Loucy (cell line): Measurements from ENCODE around the gene HS3ST4.

Source experiments
- H2AFZ ChIP-seq: fragments of 200-600 bp; sonication (generic); 2 replicates; pipeline ENCODE4 v1.6.0; 2016; ENCODE audit warnings: antibody characterized with exemption, mild to moderate bottlenecking, low read length, moderate library complexity
- H3F3A ChIP-seq: fragments of 200-600 bp; 2 replicates; pipeline ENCODE4 v1.6.0; 2016; ENCODE audit warnings: antibody characterized with exemption, low read depth, mild to moderate bottlenecking
- H3K27me3 ChIP-seq: fragments of 200-600 bp; sonication (generic); 2 replicates; pipeline ENCODE4 v1.6.1; 2014; ENCODE audit warnings: low read length, mild to moderate bottlenecking; ENCODE audit not compliant: insufficient read depth, poor library complexity, severe bottlenecking
- H3K36me3 ChIP-seq: fragments of 200-600 bp; sonication (generic); 2 replicates; pipeline ENCODE4 v1.6.1; 2016; ENCODE audit warnings: low read length; ENCODE audit not compliant: insufficient read depth
- H3K4me1 ChIP-seq: fragments of 200-600 bp; sonication (generic); 2 replicates; pipeline ENCODE4 v1.5.1; 2014; ENCODE audit warnings: low read length, mild to moderate bottlenecking; ENCODE audit not compliant: insufficient read depth, poor library complexity, severe bottlenecking
- H3K4me2 ChIP-seq: fragments of 200-600 bp; sonication (generic); 2 replicates; pipeline ENCODE4 v1.6.0; 2014; ENCODE audit warnings: antibody characterized with exemption, low read length, low read depth, mild to moderate bottlenecking; ENCODE audit not compliant: poor library complexity, severe bottlenecking
- H3K4me3 ChIP-seq: fragments of 200-600 bp; sonication (generic); 2 replicates; pipeline ENCODE4 v1.5.1; 2014; ENCODE audit warnings: low read length, mild to moderate bottlenecking, mixed read lengths; ENCODE audit not compliant: poor library complexity, severe bottlenecking
- H3K79me2 ChIP-seq: fragments of 200-600 bp; sonication (generic); 2 replicates; pipeline ENCODE4 v1.6.1; 2014; ENCODE audit warnings: low read length; ENCODE audit not compliant: insufficient read depth
- H3K9ac ChIP-seq: fragments of 200-600 bp; sonication (generic); 2 replicates; pipeline ENCODE4 v1.6.0; 2014; ENCODE audit warnings: mild to moderate bottlenecking, low read depth, low read length, moderate library complexity; ENCODE audit not compliant: poor library complexity, severe bottlenecking
- H3K9me2 ChIP-seq: fragments of 200-600 bp; sonication (generic); replicated peaks from 2 replicates; pipeline ENCODE4 v1.6.1; 2016; ENCODE audit warnings: low read depth, low read length, mixed read lengths
- H3K9me3 ChIP-seq: fragments of 200-600 bp; sonication (generic); 2 replicates; pipeline ENCODE4 v1.6.1; 2014; ENCODE audit warnings: mild to moderate bottlenecking, antibody characterized with exemption, low read length, low read depth; ENCODE audit not compliant: insufficient read depth
- H4K20me1 ChIP-seq: fragments of 200-600 bp; sonication (generic); 2 replicates; pipeline ENCODE4 v1.6.0; 2014; ENCODE audit warnings: antibody characterized with exemption, low read length, mild to moderate bottlenecking; ENCODE audit not compliant: insufficient read depth, poor library complexity, severe bottlenecking
- EZH2phosphoT487 ChIP-seq: fragments of 200-600 bp; IDR thresholded peaks from 2 replicates; pipeline ENCODE4 v1.6.1; 2018; ENCODE audit warnings: antibody characterized with exemption, mild to moderate bottlenecking, moderate library complexity, borderline replicate concordance
- TF ChIP-seq, protein P1 (sequence below): fragments of 200-600 bp; sonication (generic); conservative IDR thresholded peaks from 2 replicates; pipeline ENCODE4 v1.5.1; 2014; ENCODE audit warnings: mild to moderate bottlenecking, antibody characterized with exemption, low read length

HS3ST4 gene

DNA sequence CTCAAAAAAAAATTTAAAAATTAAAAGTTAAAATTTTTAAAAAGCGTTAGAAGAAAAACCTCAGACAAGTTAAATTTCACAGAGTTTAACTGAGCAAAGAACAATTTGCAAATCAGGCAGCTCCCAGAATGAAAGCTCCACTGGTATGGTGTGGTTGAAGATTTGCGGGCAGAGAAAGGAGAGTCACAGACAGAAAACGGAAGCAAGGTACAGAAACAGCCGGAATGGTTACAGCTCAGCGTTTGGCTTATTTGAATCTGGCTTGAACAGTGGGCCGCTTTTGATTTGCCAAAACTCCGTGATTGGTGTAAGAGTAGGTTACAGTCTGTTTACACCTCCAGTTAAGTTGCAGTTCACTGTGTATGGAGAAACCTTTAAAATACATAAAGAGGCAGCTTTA, 297.1 kb downstream of the HS3ST4 start:
- Histone ChIP-seq H3K9me3 (peaks cover 5% of the 10 kb centered on the region; the same call in 1 of the 2 replicates), H3K4me1 (no peaks in the 10 kb centered on the region), H3K79me2 (no peaks in the 10 kb centered on the region), H3F3A (no peaks in the 10 kb centered on the region), H4K20me1 (no peaks in the 10 kb centered on the region), H3K9ac (no peak overlapping the region), H2AFZ (no peak overlapping the region), H3K4me2 (no peak overlapping the region), H3K9me2 (no peaks in the 10 kb centered on the region), H3K4me3 (no peak overlapping the region), H3K27me3 (no peaks in the 10 kb centered on the region), H3K36me3 (no peaks in the 10 kb centered on the region)
- TF ChIP-seq EZH2phosphoT487, result no peak
- TF ChIP-seq, protein P1, sequence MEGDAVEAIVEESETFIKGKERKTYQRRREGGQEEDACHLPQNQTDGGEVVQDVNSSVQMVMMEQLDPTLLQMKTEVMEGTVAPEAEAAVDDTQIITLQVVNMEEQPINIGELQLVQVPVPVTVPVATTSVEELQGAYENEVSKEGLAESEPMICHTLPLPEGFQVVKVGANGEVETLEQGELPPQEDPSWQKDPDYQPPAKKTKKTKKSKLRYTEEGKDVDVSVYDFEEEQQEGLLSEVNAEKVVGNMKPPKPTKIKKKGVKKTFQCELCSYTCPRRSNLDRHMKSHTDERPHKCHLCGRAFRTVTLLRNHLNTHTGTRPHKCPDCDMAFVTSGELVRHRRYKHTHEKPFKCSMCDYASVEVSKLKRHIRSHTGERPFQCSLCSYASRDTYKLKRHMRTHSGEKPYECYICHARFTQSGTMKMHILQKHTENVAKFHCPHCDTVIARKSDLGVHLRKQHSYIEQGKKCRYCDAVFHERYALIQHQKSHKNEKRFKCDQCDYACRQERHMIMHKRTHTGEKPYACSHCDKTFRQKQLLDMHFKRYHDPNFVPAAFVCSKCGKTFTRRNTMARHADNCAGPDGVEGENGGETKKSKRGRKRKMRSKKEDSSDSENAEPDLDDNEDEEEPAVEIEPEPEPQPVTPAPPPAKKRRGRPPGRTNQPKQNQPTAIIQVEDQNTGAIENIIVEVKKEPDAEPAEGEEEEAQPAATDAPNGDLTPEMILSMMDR, result no peak

DNA sequence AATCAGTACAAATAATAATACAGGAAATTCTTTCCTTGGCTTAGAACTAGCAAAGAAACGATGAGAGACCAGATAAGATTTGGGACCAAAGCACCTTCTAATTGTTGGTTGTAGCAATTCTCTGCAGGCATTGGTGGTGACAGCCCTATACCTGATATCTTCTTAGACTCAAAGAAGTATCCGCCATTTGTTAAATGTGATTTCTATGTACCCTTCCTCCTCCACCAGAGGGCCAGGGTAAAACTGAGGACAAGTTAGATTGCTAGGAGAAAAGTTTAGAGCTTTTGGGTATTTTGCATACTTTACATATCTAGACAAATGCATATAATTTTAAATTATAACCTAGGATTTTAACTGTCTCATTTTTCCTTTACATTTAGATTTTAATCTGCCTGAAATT, 304.3 kb downstream of the HS3ST4 start:
- Histone ChIP-seq H3F3A (no peaks in the 10 kb centered on the region), H3K4me1 (no peaks in the 10 kb centered on the region), H3K36me3 (no peaks in the 10 kb centered on the region), H3K79me2 (no peaks in the 10 kb centered on the region), H3K27me3 (no peaks in the 10 kb centered on the region), H3K9me3 (no peaks in the 10 kb centered on the region; the same call in 1 of the 2 replicates), H3K4me2 (no peak overlapping the region), H3K9me2 (no peaks in the 10 kb centered on the region), H3K4me3 (no peak overlapping the region), H2AFZ (no peak overlapping the region), H3K9ac (no peak overlapping the region), H4K20me1 (no peaks in the 10 kb centered on the region)
- TF ChIP-seq, protein P1, result no peak
- TF ChIP-seq EZH2phosphoT487, result no peak

DNA sequence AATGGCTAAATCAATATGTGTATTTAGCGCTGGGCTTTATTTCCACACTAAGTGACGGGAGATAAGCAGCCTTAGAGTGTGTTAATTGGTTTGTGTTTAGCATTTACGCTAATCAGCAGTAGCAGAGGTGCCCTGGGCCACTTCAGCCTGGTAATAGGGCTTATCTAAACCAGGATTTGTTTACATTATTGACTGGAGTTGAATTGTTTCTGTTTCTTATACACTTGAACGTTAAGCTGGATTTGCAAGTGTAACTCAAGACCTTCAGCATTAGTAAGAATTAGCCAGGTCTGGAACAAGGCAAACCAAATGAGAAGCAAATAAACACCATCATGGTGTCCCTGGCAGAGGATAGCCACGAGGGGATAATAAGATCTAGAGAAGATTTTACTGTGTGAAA, 313.6 kb downstream of the HS3ST4 start:
- H3K36me3 ChIP-seq, result no peaks in the 10 kb centered on the region

More for the DNA sequence above, 313.6 kb downstream of the HS3ST4 start:
- Histone ChIP-seq H3F3A (no peaks in the 10 kb centered on the region), H3K4me1 (no peaks in the 10 kb centered on the region), H3K27me3 (no peaks in the 10 kb centered on the region), H4K20me1 (no peaks in the 10 kb centered on the region), H2AFZ (no peak overlapping the region), H3K79me2 (no peaks in the 10 kb centered on the region), H3K9me3 (no peaks in the 10 kb centered on the region; the same call in 1 of the 2 replicates), H3K9me2 (no peaks in the 10 kb centered on the region), H3K4me3 (no peak overlapping the region), H3K4me2 (no peak overlapping the region), H3K9ac (no peak overlapping the region)
- TF ChIP-seq, protein P1, result no peak
- TF ChIP-seq EZH2phosphoT487, result no peak
